GM18507 (cell line): ENCODE measurements around the gene SCN5A.
A peak's percentile ranks its signal among the peaks of the same experiment; 100 is the strongest.

Source experiments
- DNase-seq: peaks from one replicate; pipeline ENCODE4 v3.0.0; 2011; ENCODE audit warnings: low read depth; ENCODE audit not compliant: insufficient read length; ENCODE audit errors: extremely low spot score
- FAIRE-seq: peaks from 2 replicates; lab custom pipeline; 2011; peaks lifted over from hg19 to GRCh38; lab: Jason Lieb, UNC

SCN5A gene

DNA sequence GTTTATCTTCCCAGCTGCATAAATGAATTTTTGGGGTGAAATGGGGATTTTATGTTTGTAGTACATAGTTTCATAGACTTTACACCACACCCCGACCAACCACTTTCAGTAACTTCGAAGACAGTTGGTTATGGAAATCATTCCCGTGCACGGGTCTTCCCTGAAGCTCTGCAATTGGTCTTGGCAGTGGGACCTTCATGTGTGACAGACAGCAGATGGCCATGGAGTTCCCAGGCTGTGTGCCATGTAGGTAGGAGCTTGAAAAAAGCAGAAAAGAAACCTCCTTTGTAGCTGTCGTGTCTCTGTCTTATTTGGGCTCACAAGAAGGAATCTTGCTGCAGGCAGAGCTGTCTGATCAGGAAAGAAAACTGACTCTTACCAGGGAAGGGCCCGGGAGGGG lies 127.5 kb downstream of the SCN5A start:
- DNase-seq, result no peak
- no peak for FAIRE-seq

DNA sequence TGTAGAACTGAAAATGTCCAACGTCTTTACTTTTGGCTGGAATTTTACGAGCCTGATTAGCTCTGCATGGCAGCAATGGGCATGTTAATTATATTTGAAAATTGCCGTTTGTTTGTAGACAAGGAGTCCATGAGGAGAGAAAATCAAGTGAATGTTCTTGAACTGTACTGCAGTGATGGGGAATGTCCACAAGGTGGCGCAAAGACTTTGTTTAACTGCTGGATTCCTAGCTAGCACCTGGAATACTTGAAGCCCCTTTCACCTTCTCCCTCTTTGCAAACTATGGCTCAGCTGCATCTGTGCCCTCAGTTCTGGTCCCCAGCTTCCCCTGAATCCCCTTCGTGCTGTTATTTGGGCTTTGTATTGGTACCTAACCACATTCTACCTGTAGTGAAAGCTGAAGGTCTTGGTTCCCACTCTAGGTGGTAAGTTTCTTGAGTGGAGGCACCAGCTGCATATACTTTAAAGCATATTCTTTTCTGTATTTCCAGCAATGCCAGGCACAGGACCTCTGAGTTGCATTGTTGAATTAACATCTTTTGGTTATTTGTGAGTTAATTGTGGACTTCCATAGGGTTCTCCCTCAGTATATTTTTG lies 128.0 kb downstream of the SCN5A start:
- FAIRE-seq (peak; percentile 90), DNase-seq (peak; percentile 7)

DNA sequence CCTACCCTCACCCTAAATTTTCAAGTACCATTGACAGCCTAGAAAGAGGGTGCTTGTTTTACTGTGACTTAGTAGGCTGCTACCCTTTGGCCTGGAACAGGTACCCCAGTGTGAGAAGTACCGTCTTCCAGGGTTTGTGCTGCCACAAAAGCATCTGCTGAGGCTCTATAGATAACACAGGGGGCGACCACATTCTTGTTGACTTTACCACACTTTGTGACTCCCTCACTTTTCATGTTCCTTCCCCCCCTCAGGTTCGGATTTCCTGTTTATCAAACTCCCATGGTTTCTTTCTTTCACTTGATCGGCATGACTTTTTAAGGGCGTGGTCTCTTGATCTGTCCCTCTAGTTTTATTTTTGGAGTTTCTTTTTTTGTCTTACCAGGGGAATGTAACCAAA lies 129.8 kb downstream of the SCN5A start:
- FAIRE-seq (no peak), DNase-seq (no peak)

DNA sequence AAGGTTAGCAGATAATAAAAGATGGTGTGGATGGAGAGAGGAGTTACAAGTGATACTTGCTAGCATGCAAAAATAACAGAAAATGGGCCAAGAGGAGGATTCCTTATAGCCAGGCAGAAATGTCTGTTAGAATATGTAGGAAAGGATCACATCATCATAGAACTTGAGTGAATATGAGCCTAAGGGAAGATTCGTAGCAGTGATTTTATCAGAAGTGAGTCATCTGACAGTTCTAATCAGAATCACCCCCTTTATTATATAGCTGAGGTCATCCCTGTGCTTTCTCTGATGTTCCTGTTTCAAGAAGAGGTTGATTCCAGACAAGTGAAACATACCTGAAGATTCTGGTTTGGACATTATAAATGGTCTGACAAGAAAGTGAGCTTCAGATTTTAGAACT lies 130.5 kb downstream of the SCN5A start:
- FAIRE-seq (no peak), DNase-seq (no peak)

DNA sequence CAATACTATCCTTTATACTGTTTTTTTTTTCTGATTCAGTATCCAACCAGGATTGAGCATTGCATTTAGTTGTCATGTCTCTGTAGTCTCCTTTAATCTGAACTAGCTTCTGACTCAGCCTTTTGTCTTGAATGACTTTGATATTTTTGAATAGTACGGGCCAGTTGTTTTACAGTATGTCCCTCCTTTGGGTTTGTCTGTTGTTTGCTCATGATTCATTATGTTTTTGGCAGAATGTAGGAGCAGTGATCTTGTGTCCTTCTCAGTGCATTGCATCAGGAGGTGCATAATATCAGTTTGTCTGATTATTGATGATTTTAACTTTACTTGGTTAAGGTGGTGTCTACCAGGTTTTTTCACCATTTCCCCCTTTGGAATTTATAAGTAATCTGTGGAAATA lies 132.8 kb downstream of the SCN5A start:
- DNase-seq (no peak), FAIRE-seq (no peak)

DNA sequence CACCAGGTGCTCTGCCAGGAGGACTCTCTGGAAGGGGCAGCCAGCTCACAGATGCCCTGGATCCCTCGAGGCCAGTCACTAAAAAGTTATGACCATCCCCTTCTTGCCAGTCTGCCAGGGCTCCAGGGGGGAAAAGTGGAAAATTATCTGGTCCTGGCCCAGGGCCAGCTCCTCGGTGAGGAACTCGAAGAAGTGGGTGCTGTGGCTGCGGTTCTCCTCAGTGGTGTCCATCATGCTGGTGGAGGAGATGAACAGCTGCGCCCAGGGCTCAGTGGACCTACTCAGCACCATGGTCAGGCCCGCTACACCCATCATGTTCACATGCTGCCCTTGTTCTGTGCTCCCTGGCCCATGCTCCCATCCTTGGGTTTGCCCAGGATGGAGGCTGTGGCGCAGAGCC lies 134.1 kb downstream of the SCN5A start:
- DNase-seq (no peak), FAIRE-seq (no peak)

DNA sequence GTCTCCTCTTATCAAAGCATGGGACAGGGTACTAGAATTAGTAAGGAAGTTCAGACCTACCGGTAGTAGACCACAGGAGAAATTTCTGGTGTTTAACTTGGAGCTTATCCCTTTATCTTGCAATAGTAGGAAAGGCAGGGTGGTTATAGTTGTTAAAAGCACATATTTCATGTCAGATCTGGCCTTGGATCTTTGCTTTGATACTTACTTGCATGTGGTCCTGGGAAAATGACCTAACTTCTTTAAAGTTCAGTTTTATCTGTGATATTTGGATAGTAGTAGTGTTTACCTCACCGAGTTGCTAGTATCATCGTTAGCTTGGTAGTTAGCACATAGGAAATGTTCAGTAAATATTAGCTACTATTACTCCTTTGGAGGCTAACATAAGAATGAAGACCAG lies 137.9 kb downstream of the SCN5A start:
- FAIRE-seq (no peak), DNase-seq (no peak)

DNA sequence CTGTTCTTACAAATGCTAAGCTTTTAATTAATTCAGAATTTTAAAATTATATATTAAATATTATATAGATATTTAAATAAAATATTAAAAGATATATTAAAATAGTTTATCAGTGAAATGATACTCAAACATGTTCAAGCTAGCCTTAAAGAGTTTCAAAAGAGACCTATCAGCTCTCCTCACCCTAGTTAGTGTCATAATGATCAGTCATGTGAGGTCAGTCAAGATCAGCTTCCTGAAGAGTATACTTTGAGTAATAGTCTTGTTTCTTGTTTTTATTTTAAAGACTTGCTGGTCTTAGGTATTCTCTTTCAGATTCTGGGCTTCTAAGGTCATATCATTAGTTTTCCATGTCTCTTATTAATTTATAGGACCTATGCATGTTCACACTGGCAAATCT lies 138.9 kb downstream of the SCN5A start:
- no peak for FAIRE-seq

DNA sequence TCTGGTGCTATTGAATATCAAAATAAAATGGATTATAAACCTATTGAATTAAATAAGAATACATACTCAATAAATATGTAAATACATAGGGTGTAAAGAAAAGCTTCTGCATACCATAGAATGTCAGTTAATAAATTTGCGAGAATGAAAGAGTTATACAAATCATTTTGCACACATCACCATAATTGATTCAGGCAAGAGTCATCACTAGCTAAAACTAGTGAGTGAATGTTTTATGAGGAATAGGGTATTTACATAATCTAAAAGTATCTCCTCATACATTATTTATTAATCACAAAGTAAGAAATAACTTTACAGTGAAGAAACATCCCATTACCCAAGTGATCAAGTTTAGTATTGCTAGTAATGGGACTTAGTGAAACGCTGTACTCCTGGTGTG lies 139.8 kb downstream of the SCN5A start:
- no peak for FAIRE-seq
- no peak for DNase-seq

More for the DNA sequence above, 138.9 kb downstream of the SCN5A start:
- no peak for DNase-seq

DNA sequence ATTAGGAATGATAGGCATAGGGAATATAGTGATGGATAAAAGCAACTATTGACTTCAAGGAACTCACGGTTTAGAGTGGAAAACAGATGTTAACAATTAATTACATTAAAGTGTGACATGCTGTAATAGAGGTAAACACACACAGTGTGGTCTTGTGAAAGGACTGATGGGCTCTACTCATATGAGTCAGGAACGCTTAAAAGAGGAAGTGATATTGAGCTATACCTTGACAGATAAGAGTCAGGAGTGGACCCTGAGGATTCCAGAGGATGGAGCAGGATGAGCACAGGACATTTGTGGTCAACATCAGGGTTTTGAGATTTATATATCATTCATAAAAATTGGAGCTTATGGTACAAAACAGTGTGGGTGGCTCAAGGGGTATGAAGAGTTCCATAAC lies 142.4 kb downstream of the SCN5A start:
- peak; percentile 76 for FAIRE-seq
- peak; percentile 30 for DNase-seq

DNA sequence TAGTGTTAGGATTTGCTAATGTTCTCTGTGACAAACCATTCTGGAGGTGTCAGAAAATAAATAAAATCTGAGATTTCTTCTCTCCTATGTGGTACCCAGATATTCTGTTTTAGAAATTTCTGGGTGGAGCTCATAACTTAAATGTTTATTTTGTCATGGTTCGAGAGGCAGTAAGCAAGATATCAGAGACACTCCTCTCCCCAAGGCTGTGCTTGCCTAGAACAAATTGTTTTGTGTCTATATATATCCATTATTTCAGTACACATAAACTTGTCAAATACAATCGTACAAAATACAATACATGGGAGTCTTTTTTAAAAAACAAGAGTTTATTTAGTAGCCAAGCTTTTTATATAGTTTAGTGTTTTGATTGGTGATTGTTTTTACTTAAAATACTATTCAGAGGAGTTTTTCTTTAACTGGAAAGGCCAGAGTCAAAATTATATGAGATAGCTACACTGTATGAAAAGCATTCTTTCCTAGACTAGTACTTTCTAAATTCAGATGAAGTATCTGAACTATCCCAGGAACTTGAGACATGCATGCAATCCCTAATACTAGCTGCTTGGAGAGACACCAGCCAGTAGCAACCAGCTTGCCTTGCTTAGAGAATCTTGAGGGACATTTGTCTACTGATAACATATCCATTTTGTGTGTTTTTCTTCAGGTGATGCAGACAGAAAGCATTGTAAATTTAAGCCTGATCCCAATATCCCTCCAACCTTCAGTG lies 148.6 kb downstream of the SCN5A start:
- no peak for FAIRE-seq
- no peak for DNase-seq
